T-helper 1 cell treated with Interleukin-12 subunit alpha and Interleukin-12 subunit beta and Interleukin-4 antibody, amounts not matched to agents 30 ng/mL and 1 ng/mL, for 36 hours (primary cell): ENCODE results near the gene TSSK2. TPM values are rescaled to one million over a fixed set of nuclear protein-coding genes. Genes with fewer than 3 reads are reported as not detected.

Experiments used
- intact Hi-C: fragments of 100-400 bp; cut with micrococcal nuclease; formaldehyde crosslinking; loops from one replicate; pipeline ENCODE4 v1.15.1; 2024
- total RNA-seq: library from RNA; stranded (reverse); gene quantifications from 2 replicates; pipeline ENCODE4 v1.2.3, GENCODE V29; 2022

TSSK2 gene
- total RNA-seq, 1 donor from 2014 or later = not detected

- intact Hi-C loops = loop anchor here (1.0 kb wide), 1 partner anchor 523 kb away; no protein-coding TSS in a partner anchor
Observed at GRCh38 chr22:19106886-19107729, 24.0 kb upstream of the TSSK2 start.

- intact Hi-C loops = loop anchor here (2.0 kb wide), 2 partner anchors 71 to 371 kb away; partner anchors contain the start of genes CDC45, SLC25A1 and UFD1
Observed at GRCh38 chr22:19107730-19108074, 23.4 kb upstream of the TSSK2 start.

GRCh38 chr22:19108807-19109197 lies 22.3 kb upstream of the TSSK2 start:
- intact Hi-C loops = loop anchor here (1.0 to 2.0 kb wide), 4 partner anchors 13 to 370 kb away; partner anchors contain the start of genes CDC45, DGCR2, ESS2 and SLC25A1

GRCh38 chr22:19109198-19110063 lies 21.7 kb upstream of the TSSK2 start:
- intact Hi-C loops = loop anchor here (1.0 to 2.0 kb wide), 4 partner anchors 13 to 369 kb away; partner anchors contain the start of genes CDC45, DGCR2, ESS2 and SLC25A1

- intact Hi-C loops = no loop called here
Observed at GRCh38 chr22:19110064-19110458, 21.0 kb upstream of the TSSK2 start.

GRCh38 chr22:19110646-19111045 lies 20.5 kb upstream of the TSSK2 start:
- intact Hi-C loops = no loop called here

- intact Hi-C loops = no loop called here
Observed at GRCh38 chr22:19111140-19111539, 20.0 kb upstream of the TSSK2 start.

- intact Hi-C loops = no loop called here
Observed at GRCh38 chr22:19111584-19111983, 19.5 kb upstream of the TSSK2 start.

- intact Hi-C loops = no loop called here
Observed at GRCh38 chr22:19113429-19113828, 17.7 kb upstream of the TSSK2 start.

- intact Hi-C loops = no loop called here
Observed at GRCh38 chr22:19114984-19115552, 16.0 kb upstream of the TSSK2 start.

- intact Hi-C loops = no loop called here
Observed at GRCh38 chr22:19115628-19116027, 15.5 kb upstream of the TSSK2 start.

GRCh38 chr22:19117111-19117512 lies 14.0 kb upstream of the TSSK2 start:
- intact Hi-C loops = no loop called here

- intact Hi-C loops = no loop called here
Observed at GRCh38 chr22:19118329-19118880, 12.7 kb upstream of the TSSK2 start.

- intact Hi-C loops = loop anchor here (5.0 kb wide), 2 partner anchors 312 to 997 kb away; partner anchors contain the start of genes HIRA, MRPL40, RANBP1 and TRMT2A
Observed at GRCh38 chr22:19119949-19120348, 11.2 kb upstream of the TSSK2 start.

GRCh38 chr22:19120829-19121630 lies 10.1 kb upstream of the TSSK2 start:
- intact Hi-C loops = loop anchor here (5.0 kb wide), 2 partner anchors 311 to 996 kb away; partner anchors contain the start of genes HIRA, MRPL40, RANBP1 and TRMT2A

- intact Hi-C loops = loop anchor here (1.0 to 5.0 kb wide), 9 partner anchors 12 to 996 kb away; partner anchors contain the start of genes C22orf39, CDC45, CLTCL1 and ESS2
Observed at GRCh38 chr22:19121631-19122142, 9.4 kb upstream of the TSSK2 start.

- intact Hi-C loops = loop anchor here (1.0 to 5.0 kb wide), 9 partner anchors 13 to 995 kb away; partner anchors contain the start of genes C22orf39, CDC45, CLTCL1 and ESS2
Observed at GRCh38 chr22:19122143-19122751, 8.9 kb upstream of the TSSK2 start, which contains the start of gene DGCR2. DGCR2 (minus strand) TSS chr22:19122412; CDS start chr22:19122206, 206 bp downstream.

GRCh38 chr22:19122752-19123492 lies 8.2 kb upstream of the TSSK2 start:
- intact Hi-C loops = loop anchor here (1.0 to 5.0 kb wide), 9 partner anchors 14 to 994 kb away; partner anchors contain the start of genes C22orf39, CDC45, CLTCL1 and ESS2
